ENCODE data around the gene TMC6. TPM values are rescaled to one million over a fixed set of nuclear protein-coding genes. Genes with fewer than 3 reads are reported as not detected.

TMC6 gene
- total and polyA plus RNA-seq, 2 experiments from 2014 or later = 50.0 to 72.2 TPM

DNA sequence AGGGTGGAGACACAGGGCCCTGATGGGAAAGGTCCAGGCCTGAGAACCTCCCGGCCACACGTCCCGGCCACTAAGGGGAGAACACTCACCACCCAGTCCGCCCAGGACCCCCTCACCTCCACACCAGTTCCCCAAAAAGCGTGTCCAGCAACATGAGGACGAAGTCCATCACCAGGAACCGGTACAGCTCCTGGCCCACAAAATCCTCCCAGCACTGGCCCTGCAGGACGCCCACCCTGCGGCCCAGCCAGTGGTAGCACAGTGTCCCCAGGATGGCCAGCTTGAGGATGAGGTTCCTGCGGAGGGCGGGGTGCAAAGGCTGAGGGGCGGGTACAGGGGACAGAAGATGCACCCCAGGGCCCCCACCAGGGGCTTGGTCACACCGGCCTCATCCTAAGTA is 8.0 kb downstream of the TMC6 start (continued):
- TF ChIP-seq, protein P1, sequence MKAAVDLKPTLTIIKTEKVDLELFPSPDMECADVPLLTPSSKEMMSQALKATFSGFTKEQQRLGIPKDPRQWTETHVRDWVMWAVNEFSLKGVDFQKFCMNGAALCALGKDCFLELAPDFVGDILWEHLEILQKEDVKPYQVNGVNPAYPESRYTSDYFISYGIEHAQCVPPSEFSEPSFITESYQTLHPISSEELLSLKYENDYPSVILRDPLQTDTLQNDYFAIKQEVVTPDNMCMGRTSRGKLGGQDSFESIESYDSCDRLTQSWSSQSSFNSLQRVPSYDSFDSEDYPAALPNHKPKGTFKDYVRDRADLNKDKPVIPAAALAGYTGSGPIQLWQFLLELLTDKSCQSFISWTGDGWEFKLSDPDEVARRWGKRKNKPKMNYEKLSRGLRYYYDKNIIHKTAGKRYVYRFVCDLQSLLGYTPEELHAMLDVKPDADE (IDR thresholded peaks at IDR 0.05) = no peak
- TF ChIP-seq ZNF331 (CRISPR knock-in tag; IDR thresholded peaks at IDR 0.05; ENCODE audit: low read depth) (no peak), POLR2AphosphoS5 (IDR thresholded peaks at IDR 0.05; ENCODE audit: low read depth) (no peak), EZH2phosphoT487 (IDR thresholded peaks at IDR 0.05; ENCODE audit: unreplicated experiment) (no peak), ZNF114 (CRISPR knock-in tag; IDR thresholded peaks at IDR 0.05) (no peak), JUNB (IDR thresholded peaks at IDR 0.05; ENCODE audit: unreplicated experiment) (no peak), EZH2 (IDR thresholded peaks at IDR 0.05; ENCODE audit: low read depth, unreplicated experiment) (no peak)
- TF ChIP-seq, protein P2, sequence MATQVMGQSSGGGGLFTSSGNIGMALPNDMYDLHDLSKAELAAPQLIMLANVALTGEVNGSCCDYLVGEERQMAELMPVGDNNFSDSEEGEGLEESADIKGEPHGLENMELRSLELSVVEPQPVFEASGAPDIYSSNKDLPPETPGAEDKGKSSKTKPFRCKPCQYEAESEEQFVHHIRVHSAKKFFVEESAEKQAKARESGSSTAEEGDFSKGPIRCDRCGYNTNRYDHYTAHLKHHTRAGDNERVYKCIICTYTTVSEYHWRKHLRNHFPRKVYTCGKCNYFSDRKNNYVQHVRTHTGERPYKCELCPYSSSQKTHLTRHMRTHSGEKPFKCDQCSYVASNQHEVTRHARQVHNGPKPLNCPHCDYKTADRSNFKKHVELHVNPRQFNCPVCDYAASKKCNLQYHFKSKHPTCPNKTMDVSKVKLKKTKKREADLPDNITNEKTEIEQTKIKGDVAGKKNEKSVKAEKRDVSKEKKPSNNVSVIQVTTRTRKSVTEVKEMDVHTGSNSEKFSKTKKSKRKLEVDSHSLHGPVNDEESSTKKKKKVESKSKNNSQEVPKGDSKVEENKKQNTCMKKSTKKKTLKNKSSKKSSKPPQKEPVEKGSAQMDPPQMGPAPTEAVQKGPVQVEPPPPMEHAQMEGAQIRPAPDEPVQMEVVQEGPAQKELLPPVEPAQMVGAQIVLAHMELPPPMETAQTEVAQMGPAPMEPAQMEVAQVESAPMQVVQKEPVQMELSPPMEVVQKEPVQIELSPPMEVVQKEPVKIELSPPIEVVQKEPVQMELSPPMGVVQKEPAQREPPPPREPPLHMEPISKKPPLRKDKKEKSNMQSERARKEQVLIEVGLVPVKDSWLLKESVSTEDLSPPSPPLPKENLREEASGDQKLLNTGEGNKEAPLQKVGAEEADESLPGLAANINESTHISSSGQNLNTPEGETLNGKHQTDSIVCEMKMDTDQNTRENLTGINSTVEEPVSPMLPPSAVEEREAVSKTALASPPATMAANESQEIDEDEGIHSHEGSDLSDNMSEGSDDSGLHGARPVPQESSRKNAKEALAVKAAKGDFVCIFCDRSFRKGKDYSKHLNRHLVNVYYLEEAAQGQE (IDR thresholded peaks at IDR 0.05; ENCODE audit: unreplicated experiment) = no peak

DNA sequence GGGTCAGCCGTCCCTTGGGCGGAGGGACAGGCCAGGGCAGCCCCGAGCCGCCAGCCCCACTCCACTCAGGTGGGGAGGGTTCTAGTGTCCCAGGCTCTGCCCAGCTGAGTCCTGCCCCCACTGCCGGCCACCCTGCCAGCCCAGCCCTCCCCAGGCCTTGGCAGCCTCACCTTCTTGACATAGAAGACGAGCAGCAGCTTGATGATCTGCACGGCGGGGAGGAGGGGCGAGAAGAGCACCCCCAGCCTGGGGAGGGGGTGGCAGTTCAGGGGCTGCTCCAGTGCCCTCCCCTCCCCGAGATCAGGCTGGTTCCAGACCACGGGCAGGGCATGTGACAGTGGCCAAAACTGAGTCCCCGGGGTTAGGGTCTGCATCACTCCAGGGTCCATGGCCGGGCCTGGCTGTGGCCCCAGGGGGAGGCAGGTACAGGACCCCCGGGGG is 9.7 kb downstream of the TMC6 start:
- Histone ChIP-seq H3K4me3 (no peak overlapping the region), H3K27me3 (ENCODE audit: insufficient read depth) (no peaks in the 10 kb centered on the region), H3K36me3 (ENCODE audit: insufficient read depth) (0 out of 2 replicates have a peak, but pooled peaks cover 5% of the 10 kb centered on the region), H4K20me1 (replicated peaks; ENCODE audit: insufficient read depth) (no peaks in the 10 kb centered on the region), H3K9me2 (ENCODE audit: insufficient read depth) (no peaks in the 10 kb centered on the region), H3K4me2 (no peak overlapping the region), H3K79me2 (replicated peaks; ENCODE audit: insufficient read depth) (no peaks in the 10 kb centered on the region), H3K4me1 (ENCODE audit: insufficient read depth) (no peaks in the 10 kb centered on the region), H3K27ac (ENCODE audit: low read depth) (no peak overlapping the region), H2AFZ (no peak overlapping the region), H3F3A (replicated peaks; ENCODE audit: low read depth) (no peaks in the 10 kb centered on the region)
- no peak overlapping the region for H3K27ac Mint-ChIP-seq
- no peak for ATAC-seq
- H3K36me3 Mint-ChIP-seq (ENCODE audit: low read depth) = peaks cover 27% of the 10 kb centered on the region
- no peak for DNase-seq (ENCODE audit: low spot score)
- H3K9me3 Mint-ChIP-seq = no peaks in the 10 kb centered on the region
- H3K4me1 Mint-ChIP-seq = no peaks in the 10 kb centered on the region; the same call in 2 of the 3 replicates
- H3K4me3 Mint-ChIP-seq = no peak overlapping the region
- H3K27me3 Mint-ChIP-seq (ENCODE audit: insufficient read depth, low read depth, poor library complexity) = peaks cover 10% of the 10 kb centered on the region
- no peak for TF ChIP-seq POLR2AphosphoS5 (IDR thresholded peaks at IDR 0.05; ENCODE audit: low read depth)
- TF ChIP-seq, protein P2 (IDR thresholded peaks at IDR 0.05; ENCODE audit: unreplicated experiment) = no peak
- TF ChIP-seq NANOG (IDR thresholded peaks at IDR 0.05; ENCODE audit: borderline replicate concordance) = no peak
- TF ChIP-seq ZNF331 (CRISPR knock-in tag; IDR thresholded peaks at IDR 0.05; ENCODE audit: low read depth) = no peak
- no peak for TF ChIP-seq CREB1 (CRISPR knock-in tag; IDR thresholded peaks at IDR 0.05; ENCODE audit: low read depth)
- TF ChIP-seq, protein P1 (IDR thresholded peaks at IDR 0.05) = no peak
- TF ChIP-seq, protein P3, sequence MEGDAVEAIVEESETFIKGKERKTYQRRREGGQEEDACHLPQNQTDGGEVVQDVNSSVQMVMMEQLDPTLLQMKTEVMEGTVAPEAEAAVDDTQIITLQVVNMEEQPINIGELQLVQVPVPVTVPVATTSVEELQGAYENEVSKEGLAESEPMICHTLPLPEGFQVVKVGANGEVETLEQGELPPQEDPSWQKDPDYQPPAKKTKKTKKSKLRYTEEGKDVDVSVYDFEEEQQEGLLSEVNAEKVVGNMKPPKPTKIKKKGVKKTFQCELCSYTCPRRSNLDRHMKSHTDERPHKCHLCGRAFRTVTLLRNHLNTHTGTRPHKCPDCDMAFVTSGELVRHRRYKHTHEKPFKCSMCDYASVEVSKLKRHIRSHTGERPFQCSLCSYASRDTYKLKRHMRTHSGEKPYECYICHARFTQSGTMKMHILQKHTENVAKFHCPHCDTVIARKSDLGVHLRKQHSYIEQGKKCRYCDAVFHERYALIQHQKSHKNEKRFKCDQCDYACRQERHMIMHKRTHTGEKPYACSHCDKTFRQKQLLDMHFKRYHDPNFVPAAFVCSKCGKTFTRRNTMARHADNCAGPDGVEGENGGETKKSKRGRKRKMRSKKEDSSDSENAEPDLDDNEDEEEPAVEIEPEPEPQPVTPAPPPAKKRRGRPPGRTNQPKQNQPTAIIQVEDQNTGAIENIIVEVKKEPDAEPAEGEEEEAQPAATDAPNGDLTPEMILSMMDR (conservative IDR thresholded peaks at IDR 0.05; ENCODE audit: low read depth in 2 of 2) = no peak
- TF ChIP-seq ZNF114 (CRISPR knock-in tag; IDR thresholded peaks at IDR 0.05) = no peak
- no peak for TF ChIP-seq STAT1 (IDR thresholded peaks at IDR 0.05; ENCODE audit: unreplicated experiment)
